GM18502 (cell line): ENCODE data around the gene IFNA5.
A peak's percentile ranks its signal among the peaks of the same experiment; 100 is the strongest.

Source experiments
- ATAC-seq: cut with Tn5 transposase; IDR thresholded peaks from one replicate; pipeline ENCODE4 v1.9.1; 2021; ENCODE audit warnings: mild to moderate bottlenecking; ENCODE audit not compliant: unreplicated experiment, poor library complexity

Gene IFNA5

DNA sequence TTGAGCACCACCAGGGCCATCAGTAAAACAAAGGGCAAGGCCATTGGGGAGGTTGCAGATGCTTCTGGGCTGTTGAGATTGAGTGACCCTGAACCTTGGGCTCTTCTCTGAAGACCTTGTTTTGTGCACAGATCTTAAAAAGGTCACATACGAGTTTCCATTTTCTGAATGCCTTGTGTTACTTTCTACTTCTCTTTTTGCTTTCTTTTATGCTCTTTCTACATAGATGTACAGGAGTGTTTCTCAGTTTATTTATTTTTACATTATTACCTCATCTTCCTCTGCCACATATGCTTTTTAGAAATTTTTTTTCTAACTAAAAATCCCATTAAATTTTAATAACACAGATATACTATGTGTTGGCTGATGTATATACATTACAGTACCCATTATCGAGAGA, at the start of gene IFNA5:
Gene IFNA5, minus strand, starts transcription at position 101 of the 400 bp plus-strand sequence. Its CDS starts 57 bp downstream, at position 44.
- ATAC-seq: no peak

DNA sequence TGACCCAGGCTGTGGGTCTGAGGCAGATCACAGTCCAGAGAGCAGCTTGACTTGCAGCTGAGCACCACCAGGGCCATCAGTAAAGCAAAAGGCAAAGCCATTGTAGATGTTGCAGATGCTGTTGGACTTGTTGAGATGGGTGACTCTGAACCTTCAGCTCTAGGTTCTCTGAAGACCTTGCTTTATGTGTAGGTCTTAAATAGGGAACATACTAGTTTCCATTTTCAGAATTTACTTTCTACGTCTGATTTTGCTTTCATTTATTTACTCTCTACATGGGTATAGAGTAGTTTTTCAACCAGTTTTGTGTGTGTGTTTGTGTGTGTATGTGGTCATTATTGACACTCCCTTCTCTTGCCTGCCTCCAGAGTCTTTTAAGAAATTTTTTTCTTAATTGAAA, 45.7 kb upstream of the IFNA5 start, which contains the start of gene IFNA6:
Gene IFNA6, minus strand, starts transcription at position 101 of the 400 bp plus-strand sequence. Its CDS starts 0 bp downstream, at position 101.
- no peak for ATAC-seq

DNA sequence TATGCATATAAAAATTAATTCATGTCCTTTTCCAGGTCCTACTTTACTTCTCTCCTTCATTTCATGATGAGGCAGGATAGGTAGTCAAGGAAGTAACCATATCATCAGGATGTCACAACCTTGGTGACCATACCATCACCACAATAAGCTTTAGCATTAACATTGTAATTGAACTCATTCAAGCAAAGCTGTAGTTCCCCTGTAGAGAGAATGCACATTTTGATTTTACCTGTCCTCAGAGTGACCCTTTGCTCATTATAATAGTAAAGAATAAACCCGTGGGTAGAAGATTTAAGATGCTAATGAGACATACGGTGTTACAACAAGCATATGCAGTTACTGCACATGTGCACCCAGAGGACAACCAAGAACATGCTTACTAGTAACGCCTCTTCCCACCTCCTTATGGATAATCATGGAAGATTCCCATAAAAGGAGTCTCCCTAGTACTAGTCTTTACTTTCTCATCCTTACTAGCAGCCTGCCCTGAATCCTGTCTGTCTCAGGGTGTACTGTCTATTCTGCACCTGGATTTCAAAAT, 43.4 kb upstream of the IFNA5 start:
- no peak for ATAC-seq

DNA sequence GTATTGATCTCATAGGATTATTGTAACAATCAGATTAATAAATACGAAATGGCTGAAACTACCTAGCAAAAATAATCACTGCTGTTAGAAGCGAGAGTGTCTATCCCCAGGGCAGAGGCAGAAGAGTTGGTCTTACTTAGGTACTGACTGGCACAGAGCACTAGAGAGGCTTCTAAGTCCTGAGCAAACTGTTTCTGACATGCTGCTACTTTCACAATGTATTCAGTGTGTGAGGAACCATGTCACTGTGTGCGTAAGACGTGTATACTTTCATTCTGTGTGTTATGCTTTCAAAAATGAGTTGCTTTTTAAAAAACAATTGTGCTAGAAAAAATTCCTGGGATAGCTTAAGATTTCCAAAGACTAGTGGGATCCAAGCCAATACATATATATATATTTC, 35.6 kb upstream of the IFNA5 start:
- no peak for ATAC-seq

DNA sequence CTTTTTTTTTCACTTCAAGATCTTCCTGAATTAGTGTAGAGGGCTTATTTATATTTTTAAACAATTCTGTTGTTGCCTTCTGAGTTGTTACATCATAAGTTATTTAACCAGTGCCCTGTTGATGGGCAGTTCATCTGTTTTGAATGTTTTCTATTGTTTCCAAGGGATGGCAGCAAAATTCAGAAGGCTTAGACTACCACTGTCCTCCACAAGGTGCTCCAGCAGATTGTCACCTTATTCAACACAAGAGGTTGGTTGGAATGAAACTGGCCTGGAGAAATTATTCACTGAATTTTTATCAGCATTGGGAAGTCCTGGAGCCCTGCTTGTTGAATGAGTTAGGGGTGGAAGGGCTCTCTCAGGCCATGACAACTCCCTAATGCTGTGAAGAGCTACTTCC, 31.3 kb upstream of the IFNA5 start:
- no peak for ATAC-seq

DNA sequence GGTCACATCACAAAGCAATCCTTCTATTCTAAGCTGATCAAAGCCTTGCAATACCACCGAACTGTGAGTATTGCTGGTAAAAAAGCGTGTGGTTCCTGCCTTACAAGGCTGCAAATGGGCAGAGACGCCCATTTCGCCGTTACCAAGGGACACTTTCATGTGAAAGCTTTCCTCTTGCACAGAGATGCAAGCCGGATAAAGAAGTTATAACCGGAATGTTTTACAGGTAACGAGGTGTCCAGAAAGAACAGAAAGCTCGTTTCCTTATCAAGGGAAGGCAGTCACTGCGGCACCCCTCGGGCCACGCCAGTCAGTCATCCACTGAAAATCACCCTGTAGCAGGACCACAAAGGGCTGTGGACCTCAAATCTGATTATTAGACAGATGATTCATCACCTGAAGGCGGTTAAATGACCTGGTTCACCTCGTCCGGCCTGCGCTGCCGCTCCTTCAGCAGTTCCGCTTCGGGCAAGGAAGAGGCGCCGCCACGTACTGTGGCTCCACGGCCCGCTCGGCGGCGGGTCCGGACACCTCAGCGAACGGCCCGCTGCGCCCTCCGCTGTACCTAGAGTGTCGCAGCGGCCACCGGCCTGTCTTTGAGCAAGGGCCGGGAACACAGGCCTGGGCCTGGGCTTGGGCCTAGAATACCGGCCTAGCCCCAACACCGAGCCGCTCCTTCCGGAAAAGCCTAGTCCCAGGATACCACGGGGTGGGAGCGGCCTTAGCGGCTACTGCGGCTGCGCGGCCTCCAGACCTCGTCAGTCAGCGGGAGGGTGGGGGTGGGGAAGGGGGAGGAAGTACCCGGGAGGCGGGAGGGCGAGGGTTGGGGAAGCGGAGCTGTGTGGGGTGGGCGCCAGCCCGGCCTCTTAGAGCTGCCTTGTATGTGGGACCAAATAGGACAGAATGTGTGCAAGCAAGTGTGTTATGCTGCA, 29.9 kb upstream of the IFNA5 start, which contains the start of gene KLHL9:
Gene KLHL9, minus strand, starts transcription at position 704 of the 932 bp plus-strand sequence. Its CDS starts 545 bp downstream, at position 159.
- ATAC-seq: peak; percentile 88

DNA sequence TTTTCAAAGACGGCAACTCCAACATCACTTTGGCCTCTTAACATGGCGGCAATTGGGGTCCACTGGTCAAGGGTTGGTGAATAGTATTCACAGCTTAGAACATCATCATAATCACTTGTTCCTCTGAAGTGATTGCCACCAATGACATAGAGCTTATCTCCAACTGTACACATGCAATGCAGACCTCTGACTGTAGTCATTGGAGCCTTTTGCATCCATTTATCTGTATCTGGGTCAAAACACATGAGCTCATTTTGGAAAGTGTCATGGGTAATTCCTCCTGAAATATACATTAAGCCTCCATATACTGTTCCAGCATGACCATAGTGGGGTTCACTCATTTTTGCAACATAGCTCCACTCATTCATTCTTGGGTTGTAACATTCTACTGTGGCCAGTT, 28.1 kb upstream of the IFNA5 start:
- ATAC-seq: no peak

DNA sequence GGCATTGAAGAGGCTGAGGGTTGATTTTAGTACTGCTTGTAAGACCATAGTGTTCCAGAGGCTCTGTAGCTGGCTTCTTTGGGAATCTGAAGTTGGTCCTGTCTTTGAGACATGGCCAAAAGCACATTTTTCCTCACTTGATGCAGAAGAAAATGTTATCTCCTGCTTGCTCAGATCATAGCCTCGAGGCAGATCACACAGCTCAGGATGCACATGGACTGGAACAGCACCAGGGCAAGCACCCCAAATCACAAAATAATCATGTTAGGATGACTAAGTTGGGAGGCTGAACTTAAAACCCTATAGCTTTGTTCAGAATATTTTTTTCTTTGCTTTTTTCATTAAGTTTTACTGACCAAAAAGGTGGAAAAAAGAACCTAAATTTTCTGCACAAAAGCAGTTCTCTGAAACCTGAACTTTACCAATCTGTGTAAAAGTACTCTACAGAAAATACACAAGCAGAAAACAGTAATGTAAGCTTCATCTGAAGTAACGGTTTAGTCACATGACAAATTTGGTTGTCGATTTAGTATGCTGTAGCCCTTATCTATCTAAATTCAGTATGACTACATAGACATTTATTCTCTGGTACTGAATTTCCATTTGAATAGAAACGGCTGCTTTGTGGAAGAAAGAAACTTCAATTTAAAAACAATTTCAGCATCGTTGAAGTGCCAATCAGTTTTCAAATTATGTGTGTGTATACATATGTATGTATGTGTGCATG, 26.7 kb upstream of the IFNA5 start:
- no peak for ATAC-seq

DNA sequence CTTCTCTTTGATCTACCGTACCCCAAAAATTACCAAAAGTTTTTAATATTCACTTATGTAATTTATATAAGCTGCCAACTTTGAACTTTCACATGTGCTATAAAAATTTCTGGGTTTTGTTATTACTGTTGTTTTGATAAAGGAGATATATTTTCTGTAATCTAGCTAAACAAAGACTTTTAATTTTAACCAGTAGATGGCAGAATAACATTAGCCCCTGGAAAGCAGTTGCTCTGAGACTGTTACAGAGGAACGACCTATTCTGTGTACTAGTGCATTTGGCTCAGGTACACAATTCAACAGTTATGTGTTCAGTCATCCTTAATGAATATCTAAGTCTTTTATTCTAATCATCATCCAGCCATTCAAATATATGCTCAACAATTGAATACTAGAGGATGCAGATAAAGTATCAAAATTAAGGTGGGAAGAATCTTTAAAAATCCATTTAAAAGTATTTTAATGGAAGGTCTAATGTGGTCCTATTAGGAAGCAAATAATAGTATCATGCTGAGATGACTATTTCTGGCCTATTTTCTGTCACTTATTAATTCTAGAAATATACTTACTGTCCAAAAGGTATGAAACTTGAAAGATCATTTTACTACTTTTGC, 21.5 kb upstream of the IFNA5 start:
- ATAC-seq: peak; percentile 87

DNA sequence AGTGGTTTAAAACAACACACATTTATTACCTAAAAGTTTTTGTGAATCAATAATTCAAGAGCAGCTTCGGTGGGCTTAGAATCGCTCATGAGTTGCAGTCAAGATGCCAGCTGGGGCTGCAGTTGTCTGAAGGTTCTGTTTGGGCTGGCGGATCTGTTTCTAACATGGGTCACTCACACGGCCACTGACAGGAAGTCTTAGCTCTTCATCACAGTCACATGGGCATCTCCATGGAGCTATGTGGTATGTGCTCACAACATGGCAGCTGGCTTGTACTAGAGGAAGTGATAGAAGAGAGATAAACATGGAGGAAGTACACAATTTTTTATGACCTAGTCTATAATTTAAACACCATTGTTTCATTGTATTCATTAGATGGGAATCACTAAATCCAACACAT, 18.9 kb upstream of the IFNA5 start:
- no peak for ATAC-seq

DNA sequence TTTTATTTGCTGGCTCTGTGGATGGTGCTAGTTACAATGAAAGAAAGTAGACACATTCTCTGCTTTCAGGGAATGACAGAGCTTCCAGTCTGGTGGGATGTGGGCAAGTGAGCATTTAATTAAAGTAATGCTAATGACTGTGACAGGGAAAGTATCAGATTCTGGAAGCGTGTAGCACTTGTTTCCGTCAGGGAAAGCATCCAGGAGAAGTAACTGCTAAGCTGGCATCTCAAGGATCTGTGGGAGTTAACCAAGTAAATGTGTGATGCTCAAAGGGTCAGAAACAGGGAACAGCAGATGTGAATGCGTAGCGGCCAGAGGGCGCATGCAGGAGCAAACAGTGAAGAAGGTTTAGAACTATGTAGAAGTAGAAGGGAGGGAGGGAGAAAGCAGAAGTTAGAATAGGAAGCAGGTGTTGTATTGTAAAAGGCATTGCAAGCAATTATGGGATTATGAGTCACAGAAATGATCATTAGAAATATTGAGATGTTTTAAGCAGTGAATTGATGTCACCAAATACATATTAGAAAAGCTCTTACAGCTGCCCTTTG, 17.9 kb upstream of the IFNA5 start:
- no peak for ATAC-seq

DNA sequence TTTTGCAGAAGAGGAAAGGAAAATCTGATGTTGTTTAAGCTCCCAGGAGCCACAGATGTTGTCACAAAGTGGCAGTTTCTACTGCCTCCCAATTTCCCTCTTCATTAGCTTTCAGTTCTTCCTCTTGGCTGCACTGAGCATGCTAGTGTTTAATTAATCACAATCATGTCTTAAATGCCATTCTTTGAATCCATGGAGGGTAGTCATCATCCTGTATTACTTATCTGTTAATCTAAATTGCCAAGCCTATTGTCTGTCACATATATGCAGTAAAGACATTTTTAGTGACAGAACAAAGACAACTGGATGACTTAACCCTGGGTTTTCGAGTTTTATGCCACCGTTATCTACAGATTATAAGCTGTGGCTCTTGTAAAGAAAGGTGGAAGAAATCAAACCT, 15.4 kb upstream of the IFNA5 start:
- ATAC-seq: no peak

DNA sequence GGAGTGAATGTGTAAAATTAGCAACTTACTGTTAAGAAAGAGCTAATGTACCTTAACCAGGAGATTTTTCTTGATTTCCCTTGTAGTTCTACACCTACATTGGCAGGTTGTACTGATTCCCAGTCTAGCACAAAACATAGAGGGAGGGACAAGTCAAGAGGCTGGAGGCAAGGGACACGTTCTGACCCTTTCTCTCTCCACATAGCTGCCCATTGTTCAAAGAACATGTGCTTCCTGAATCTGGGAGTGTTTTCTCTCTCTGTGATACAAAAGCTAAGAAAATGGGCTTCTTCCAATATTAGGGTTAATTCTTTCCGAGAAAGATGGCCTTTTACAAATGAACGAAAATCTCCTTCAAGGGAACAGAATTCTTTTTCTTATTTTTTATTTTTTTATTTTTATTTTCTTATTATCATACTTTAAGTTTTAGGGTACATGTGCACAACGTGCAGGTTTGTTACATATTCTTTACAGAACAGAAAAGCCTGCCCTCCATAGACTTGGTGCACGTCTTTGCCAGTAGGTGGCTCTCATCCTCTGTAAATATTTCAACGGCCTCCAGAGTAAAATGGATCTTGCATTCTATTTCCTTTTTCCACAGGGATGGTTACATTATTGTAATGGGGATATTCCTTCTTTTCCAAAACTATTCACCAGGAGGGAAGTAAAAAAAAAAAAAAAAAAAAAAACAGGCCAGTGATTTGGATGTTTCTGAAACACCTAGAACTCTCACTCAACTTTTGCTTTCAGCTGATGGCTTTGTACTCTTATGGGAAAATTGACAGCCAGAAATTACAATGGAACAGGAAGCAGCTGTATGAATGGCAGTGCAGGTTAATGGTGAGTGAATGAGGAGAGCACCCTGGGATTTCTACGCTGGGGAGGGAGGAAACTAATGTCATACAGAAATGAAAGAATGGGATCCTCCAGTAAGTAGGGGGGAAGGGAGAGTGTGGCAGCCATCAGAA, 13.1 kb upstream of the IFNA5 start:
- ATAC-seq: peak; percentile 79

DNA sequence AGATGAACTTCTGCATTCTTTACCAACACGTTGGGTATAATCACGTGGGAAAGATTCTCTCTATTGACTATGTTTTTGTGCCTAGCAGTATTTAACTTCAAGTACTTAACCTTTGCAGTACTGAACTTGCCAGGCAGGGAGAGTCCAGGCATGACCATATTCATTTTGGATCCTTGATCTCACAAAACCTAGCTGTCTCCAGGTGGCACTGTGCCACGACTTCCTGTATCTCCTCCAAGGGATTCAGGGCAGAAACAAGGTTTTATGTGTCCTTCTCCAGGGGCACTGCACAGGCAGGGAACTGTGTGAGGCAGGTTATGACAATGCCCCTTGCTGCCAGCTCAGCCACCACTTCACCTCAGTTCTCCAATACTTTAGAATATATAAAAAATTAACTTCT, 11.7 kb upstream of the IFNA5 start:
- no peak for ATAC-seq

DNA sequence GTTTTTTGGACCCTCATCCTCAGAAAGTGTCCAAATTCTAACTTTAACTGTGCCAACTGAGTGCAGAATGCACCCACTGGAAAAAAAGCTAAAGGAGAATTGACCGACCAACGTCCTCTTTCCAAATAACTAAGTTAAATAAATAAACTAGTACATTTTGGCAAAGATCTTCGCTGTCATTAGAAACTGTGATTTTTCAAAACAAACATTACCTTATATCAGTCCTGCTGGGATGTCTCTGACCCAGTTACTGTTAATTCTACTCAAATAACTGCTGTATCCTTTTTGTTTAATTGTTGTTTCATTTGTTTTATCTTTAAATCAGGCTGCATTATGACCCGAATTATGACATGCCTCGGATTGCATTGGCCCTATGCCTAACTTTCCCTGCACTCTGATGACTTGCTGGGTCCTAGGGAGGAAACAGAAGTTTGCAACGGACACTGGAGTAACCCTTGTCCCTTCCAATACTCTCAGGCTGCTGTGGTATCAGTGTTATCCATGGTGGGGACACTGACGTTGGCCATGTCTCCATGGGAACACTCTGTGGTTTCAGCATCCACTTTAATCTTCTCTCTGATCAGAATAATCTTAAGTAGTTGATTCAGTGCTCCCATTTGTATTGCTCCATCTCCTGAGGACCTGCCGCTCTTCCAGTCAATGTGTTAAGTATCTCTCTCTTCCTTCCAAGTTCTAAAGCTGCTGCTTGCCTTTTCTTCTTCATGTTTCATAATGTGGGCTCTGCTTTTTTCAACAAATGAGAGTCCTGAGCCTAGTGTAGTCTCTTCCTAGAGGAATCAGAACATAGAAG, 11.1 kb upstream of the IFNA5 start:
- no peak for ATAC-seq

DNA sequence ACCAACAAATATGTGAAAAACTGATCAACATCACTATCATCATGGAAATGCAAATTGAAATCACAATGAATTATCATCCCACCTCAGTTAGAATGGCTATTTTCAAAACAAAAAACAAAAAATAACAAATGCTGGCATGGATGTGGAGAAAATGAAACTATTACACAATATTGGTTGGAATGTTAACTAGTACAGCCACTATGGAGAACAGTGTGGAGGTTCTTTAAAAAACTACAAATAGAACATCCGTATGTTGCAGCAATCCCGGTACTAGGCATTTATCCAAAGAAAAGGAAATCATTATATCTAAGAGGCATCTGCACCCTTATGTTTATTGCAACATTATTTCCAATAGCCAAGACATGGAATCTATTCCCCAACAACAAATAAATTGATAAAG, 9.0 kb upstream of the IFNA5 start:
- ATAC-seq: no peak

DNA sequence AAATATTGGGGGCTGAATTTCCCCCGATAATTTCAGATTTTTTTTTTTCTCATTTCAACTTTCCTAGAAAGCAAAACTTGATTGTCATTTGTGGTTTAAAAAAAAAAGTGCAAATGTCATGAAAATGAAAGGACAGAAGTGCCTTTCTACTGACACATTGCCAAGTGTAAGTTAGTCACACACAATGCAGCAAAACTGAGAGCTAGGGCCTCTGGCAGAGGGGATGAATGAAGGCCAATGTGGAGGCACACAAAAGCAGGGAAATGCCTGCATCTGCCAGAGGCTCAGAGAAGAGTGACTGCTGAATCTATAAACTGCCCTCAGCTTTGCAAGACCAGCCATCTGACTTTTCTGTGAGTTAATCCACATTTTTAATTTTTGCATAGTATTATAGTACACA, 6.8 kb upstream of the IFNA5 start:
- no peak for ATAC-seq

DNA sequence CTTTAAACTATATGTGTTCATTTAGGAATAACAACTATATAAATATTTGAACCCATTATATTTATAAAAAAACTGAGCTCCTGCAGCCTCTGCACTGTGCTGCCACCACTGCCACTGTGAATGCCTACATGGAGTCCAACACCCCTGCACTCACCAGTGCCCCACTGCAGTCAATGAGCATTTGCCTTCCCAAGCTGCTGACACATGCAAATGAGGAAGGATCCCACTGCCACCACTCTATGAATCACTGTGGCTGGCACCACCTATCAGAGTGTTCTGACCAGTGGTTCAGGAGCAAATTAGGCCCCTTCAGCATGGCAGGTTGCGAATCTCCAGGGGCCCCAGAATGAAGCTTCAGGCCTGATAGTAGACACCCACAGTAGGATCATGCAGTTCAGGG, 9.1 kb downstream of the IFNA5 start:
- no peak for ATAC-seq
